Kidney (tissue), 14 donors: ENCODE measurements around the gene SREBF1. TPM values are rescaled to one million over a fixed set of nuclear protein-coding genes. Genes with fewer than 3 reads are reported as not detected.
A peak's percentile ranks its signal among the peaks of the same experiment; 100 is the strongest.

Experiments
- DNase-seq, 5 donors: peaks; one replicate each; pipeline ENCODE4 v3.0.0-alpha.2; 2013 to 2020
- FAIRE-seq: peaks from 2 replicates; lab custom pipeline; 2012; peaks lifted over from hg19 to GRCh38; lab: Jason Lieb, UNC
- H3K27ac ChIP-seq, 2 donors: one replicate each; pipeline ENCODE4 v1.7.0; 2013; ENCODE audit warnings: low read depth in 2 of 2, low read length in 2 of 2, inconsistent platforms in 1 of 2
- H3K27me3 ChIP-seq: one replicate; pipeline ENCODE4 v1.7.1; 2013; ENCODE audit warnings: low read length, inconsistent platforms; ENCODE audit not compliant: control insufficient read depth, insufficient read depth
- H3K36me3 ChIP-seq, 3 donors: one replicate each; pipeline versions ENCODE4 v1.7.0 to v1.7.1; 2013; ENCODE audit warnings: low read length in 3 of 3, control low read depth in 1 of 3, inconsistent platforms in 1 of 3; ENCODE audit not compliant: insufficient read depth in 3 of 3, control insufficient read depth in 2 of 3
- H3K4me1 ChIP-seq, 3 donors: one replicate each; pipeline versions ENCODE4 v1.7.0 to v1.7.1; 2013; ENCODE audit warnings: low read length in 3 of 3, inconsistent platforms in 1 of 3, low read depth in 1 of 3; ENCODE audit not compliant: control insufficient read depth in 2 of 3, insufficient read depth in 2 of 3
- H3K4me3 ChIP-seq, 3 donors: one replicate each; pipeline versions ENCODE4 v1.7.0 to v1.8.1; 2013; ENCODE audit warnings: low read length in 3 of 3, control low read depth in 1 of 3, inconsistent platforms in 1 of 3
- H3K9ac ChIP-seq, 3 donors: one replicate each; pipeline versions ENCODE4 v1.7.0 to v1.7.1; 2013; ENCODE audit warnings: low read length in 3 of 3, control low read depth in 1 of 3, inconsistent platforms in 1 of 3
- H3K9me3 ChIP-seq, 3 donors: one replicate each; pipeline versions ENCODE4 v1.7.0 to v1.7.1; 2013; ENCODE audit warnings: low read length in 3 of 3, control low read depth in 1 of 3, inconsistent platforms in 1 of 3; ENCODE audit not compliant: control insufficient read depth in 2 of 3, insufficient read depth in 1 of 3
- intact Hi-C: fragments of 100-400 bp; cut with DNase I; formaldehyde crosslinking; loops from one replicate; pipeline ENCODE4 v1.11.1; 2022
- polyA plus RNA-seq: library from polyadenylated mRNA; stranded (reverse); fragments of 350-450 nt; fragmentation: Illumina TruSeq; extraction: RNeasy Lipid Tissue Mini Kit (QIAGEN cat#74804); gene quantifications from one replicate; pipeline ENCODE4 v1.2.3, GENCODE V29; 2014; ENCODE audit warnings: low read depth, low replicate concordance; ENCODE audit not compliant: insufficient read depth
- total RNA-seq: library from RNA; stranded (reverse); fragmentation: NEBNext Ultra II Directional; extraction: Animal tissue kit (Norgen Biotek cat#: 25700); gene quantifications from one replicate; pipeline ENCODE4 v1.2.1, GENCODE V29; 2021
- TF ChIP-seq, protein P1 (sequence below): IDR thresholded peaks from 3 replicates; pipeline ENCODE4 v1.5.1; 2012; ENCODE audit warnings: mild to moderate bottlenecking, moderate library complexity, borderline replicate concordance; ENCODE audit not compliant: insufficient read depth; ENCODE audit errors: extremely low read depth
- donor health status: control.
- donor health status: control.
- donor health status: control.
- donor health status: control.
- donor health status: control.
- donor health status: DM: yes; HTN: yes; CAD: no.
- donor health status: Normal renal cell carcinoma (clear cell type).

SREBF1 gene
- total and polyA plus RNA-seq, 2 donors from 2014 or later: 37.6 to 48.3 TPM

DNA sequence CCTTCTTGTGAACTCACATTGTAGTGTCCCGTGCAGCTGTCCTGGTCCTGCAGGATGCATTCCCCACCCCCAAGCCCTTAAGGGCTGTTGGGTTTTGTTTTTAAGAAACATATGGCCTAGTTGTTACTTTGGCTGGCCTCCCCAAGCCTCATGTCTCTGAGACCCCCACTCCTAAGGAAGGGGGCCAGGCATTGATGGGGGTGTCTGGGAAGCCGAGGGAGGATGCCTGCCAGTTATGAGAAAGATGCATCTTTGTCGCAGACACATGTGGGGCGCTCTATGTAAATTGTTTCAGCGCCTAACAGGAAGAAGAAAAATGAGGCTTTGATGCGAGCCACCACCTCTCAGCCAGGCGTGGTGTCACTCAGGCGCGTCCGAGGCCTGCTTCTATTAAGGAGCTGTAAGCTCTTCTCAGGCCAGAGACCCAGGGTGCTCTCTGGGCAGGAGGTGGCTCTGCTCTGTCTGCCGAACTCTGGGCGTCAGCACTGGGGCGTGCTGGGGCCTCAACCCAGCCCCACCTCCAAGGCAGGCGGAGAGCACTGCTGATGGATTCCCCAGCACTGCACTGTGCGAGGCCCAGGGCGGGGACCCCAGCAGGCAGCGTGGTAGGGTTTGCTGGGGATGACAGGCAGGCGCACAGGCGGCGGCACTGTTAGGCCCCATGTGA is 70.6 kb downstream of the SREBF1 start:
- TF ChIP-seq, protein P1, sequence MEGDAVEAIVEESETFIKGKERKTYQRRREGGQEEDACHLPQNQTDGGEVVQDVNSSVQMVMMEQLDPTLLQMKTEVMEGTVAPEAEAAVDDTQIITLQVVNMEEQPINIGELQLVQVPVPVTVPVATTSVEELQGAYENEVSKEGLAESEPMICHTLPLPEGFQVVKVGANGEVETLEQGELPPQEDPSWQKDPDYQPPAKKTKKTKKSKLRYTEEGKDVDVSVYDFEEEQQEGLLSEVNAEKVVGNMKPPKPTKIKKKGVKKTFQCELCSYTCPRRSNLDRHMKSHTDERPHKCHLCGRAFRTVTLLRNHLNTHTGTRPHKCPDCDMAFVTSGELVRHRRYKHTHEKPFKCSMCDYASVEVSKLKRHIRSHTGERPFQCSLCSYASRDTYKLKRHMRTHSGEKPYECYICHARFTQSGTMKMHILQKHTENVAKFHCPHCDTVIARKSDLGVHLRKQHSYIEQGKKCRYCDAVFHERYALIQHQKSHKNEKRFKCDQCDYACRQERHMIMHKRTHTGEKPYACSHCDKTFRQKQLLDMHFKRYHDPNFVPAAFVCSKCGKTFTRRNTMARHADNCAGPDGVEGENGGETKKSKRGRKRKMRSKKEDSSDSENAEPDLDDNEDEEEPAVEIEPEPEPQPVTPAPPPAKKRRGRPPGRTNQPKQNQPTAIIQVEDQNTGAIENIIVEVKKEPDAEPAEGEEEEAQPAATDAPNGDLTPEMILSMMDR: no peak
- Histone ChIP-seq H3K36me3 (no peaks in the 10 kb centered on the region), H3K4me3 (no peak overlapping the region), H3K27me3 (no peaks in the 10 kb centered on the region), H3K9me3 (no peaks in the 10 kb centered on the region), H3K4me1 (peaks cover 3 to 30% (median 4%) of the 10 kb centered on the region in 3 donors), H3K27ac (no peak overlapping the region), H3K9ac (no peak overlapping the region)
- intact Hi-C loops: no loop called here
- no peak for FAIRE-seq
- DNase-seq: peak in 3 of 5 donors; percentile 48 to 72 (median 66)

GRCh38 chr17:17765359-17766076 is 71.3 kb downstream of the SREBF1 start:
- TF ChIP-seq, protein P1: no peak
- Histone ChIP-seq H3K27ac (no peak overlapping the region), H3K4me1 (peaks cover 0 to 30% (median 3%) of the 10 kb centered on the region in 3 donors), H3K27me3 (no peaks in the 10 kb centered on the region), H3K36me3 (no peaks in the 10 kb centered on the region), H3K9me3 (no peaks in the 10 kb centered on the region), H3K9ac (no peak overlapping the region), H3K4me3 (no peak overlapping the region)
- DNase-seq (no peak), FAIRE-seq (no peak)
- intact Hi-C loops: no loop called here

- TF ChIP-seq, protein P1: no peak
- intact Hi-C loops: no loop called here
- FAIRE-seq (no peak), DNase-seq (no peak)
- Histone ChIP-seq H3K9ac (no peak overlapping the region), H3K4me1 (peaks cover 0 to 18% (median 3%) of the 10 kb centered on the region in 3 donors), H3K27me3 (no peaks in the 10 kb centered on the region), H3K9me3 (no peaks in the 10 kb centered on the region), H3K36me3 (no peaks in the 10 kb centered on the region), H3K27ac (no peak overlapping the region), H3K4me3 (no peak overlapping the region)
Observed at GRCh38 chr17:17763734-17764133, 73.1 kb downstream of the SREBF1 start.
